Tibial nerve (tissue), 3 donors: ENCODE results near the gene IGF2BP1.

Experiments
- CTCF ChIP-seq, 5 experiments: fragments of 200-600 bp in 3 of 5; fragments of 450-650 bp in 2 of 5; sonication (generic) in 3 of 5; IDR thresholded peaks; one replicate each; pipeline ENCODE4 v1.5.1; 2016 to 2019; ENCODE audit warnings: antibody characterized with exemption in 5 of 5, mild to moderate bottlenecking in 3 of 5, moderate library complexity in 2 of 5
- POLR2A ChIP-seq, 2 donors: fragments of 450-650 bp; IDR thresholded peaks; one replicate each; pipeline ENCODE4 v1.6.1; 2017; ENCODE audit warnings: antibody characterized with exemption in 2 of 2, mild to moderate bottlenecking in 2 of 2, moderate library complexity in 2 of 2

GRCh38 chr17:48960834-48961515 lies 36.2 kb upstream of the IGF2BP1 start:
- no peak for TF ChIP-seq CTCF (IDR thresholded peaks at IDR 0.05)
- TF ChIP-seq POLR2A (IDR thresholded peaks at IDR 0.05) = no peak
